GM23248 (cell line): ENCODE measurements around the gene TIGD1.

Source experiments
- EZH2 ChIP-seq: fragments of 200-600 bp; sonication (generic); IDR thresholded peaks from 2 replicates; pipeline ENCODE4 v1.6.1; 2018; ENCODE audit warnings: antibody characterized with exemption, mild to moderate bottlenecking; ENCODE audit not compliant: insufficient read depth, poor library complexity, severe bottlenecking
- EZH2phosphoT487 ChIP-seq: fragments of 200-600 bp; sonication (generic); IDR thresholded peaks from 2 replicates; pipeline ENCODE4 v1.6.1; 2018; ENCODE audit warnings: antibody characterized with exemption, moderate library complexity, mild to moderate bottlenecking, low read depth; ENCODE audit not compliant: insufficient read depth

DNA sequence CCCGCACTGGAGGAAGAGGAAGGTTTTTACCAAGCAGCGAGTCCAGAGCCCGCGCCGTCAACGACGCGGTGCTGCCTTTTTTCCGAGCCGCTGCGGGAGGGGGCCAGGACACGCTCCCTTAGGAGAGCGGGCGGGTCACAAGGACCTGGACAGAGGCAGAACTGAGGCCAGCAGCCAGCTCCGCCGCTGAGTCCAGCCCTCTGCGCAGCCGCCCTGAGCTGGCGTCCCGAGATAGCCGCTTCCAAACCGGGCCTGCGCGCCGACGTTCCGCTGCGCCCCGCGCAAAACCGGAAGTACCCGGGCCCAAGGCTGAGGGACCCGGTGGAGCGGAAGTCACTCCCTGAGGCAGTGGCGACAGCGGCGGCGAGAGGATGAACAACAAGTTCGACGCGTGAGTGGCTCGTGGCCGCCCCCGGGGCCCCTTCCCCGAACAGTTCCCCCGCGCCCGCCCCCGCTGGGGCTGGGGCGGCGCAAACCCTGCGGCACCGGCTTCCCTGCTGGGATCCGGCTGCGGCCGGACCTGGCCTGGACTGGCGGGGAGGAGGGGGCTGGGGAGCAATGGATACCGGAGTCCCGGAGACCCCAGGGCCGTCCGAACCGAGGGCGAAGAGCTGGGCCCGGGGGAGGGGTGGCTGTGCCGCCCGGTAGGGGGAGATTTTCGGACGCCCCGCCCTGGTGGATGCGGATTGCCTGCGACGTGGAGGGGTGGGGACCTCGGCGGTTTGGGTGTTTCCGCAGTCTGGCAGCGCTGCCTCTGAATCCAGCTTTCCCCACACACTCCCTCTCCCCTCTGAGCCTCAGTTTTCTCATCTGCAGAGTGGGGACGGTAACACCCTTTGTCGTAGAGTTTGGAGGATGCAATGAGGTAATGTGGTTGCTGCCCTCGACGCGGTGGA, at the start of gene TIGD1, which contains the start of gene EIF4E2:
- TF ChIP-seq EZH2 (no peak), EZH2phosphoT487 (no peak)
